WTC11 (cell line): ENCODE measurements around the gene ZNF550. TPM values are rescaled to one million over a fixed set of nuclear protein-coding genes. Genes with fewer than 3 reads are reported as not detected.

Source experiments
- ATF1 ChIP-seq: sonication (generic); formaldehyde crosslinking; IDR thresholded peaks from 2 replicates; pipeline ENCODE4 v1.8.1; 2023; ENCODE audit warnings: mild to moderate bottlenecking, moderate library complexity, missing genetic modification reagents
- ESRRA ChIP-seq: sonication (generic); formaldehyde crosslinking; IDR thresholded peaks from 2 replicates; pipeline ENCODE4 v1.8.1; 2022; ENCODE audit warnings: mild to moderate bottlenecking, missing genetic modification reagents, borderline replicate concordance
- FOXJ3 ChIP-seq: sonication (generic); formaldehyde crosslinking; IDR thresholded peaks from 2 replicates; pipeline ENCODE4 v1.9.0; 2021; ENCODE audit warnings: missing genetic modification reagents, mild to moderate bottlenecking, borderline replicate concordance
- FOXP1 ChIP-seq: sonication (generic); formaldehyde crosslinking; IDR thresholded peaks from 2 replicates; pipeline ENCODE4 v1.8.0; 2022; ENCODE audit warnings: missing genetic modification reagents, mild to moderate bottlenecking, moderate library complexity, borderline replicate concordance
- GTF2I ChIP-seq: fragments of 250-450 bp; sonication (Bioruptor Pico); conservative IDR thresholded peaks from 2 replicates; pipeline ENCODE4 v1.4.0; 2021; ENCODE audit warnings: mild to moderate bottlenecking
- JUN ChIP-seq: sonication (generic); formaldehyde crosslinking; IDR thresholded peaks from 2 replicates; pipeline ENCODE4 v1.8.0; 2023; ENCODE audit warnings: mild to moderate bottlenecking, missing genetic modification reagents
- MYBL2 ChIP-seq: sonication (generic); formaldehyde crosslinking; IDR thresholded peaks from 2 replicates; pipeline ENCODE4 v1.8.1; 2023; ENCODE audit warnings: mild to moderate bottlenecking, moderate library complexity, missing genetic modification reagents
- NFATC4 ChIP-seq: fragments of 250-450 bp; sonication (Bioruptor Pico); IDR thresholded peaks from 2 replicates; pipeline ENCODE4 v1.9.0; 2021; ENCODE audit warnings: mild to moderate bottlenecking
- NFYB ChIP-seq: sonication (generic); formaldehyde crosslinking; conservative IDR thresholded peaks from 2 replicates; pipeline ENCODE4 v1.8.0; 2022; ENCODE audit warnings: low read depth, missing genetic modification reagents
- NR1H2 ChIP-seq: sonication (generic); formaldehyde crosslinking; IDR thresholded peaks from 2 replicates; pipeline ENCODE4 v1.9.0; 2021; ENCODE audit warnings: mild to moderate bottlenecking, moderate library complexity, missing genetic modification reagents
- NR3C1 ChIP-seq: sonication (generic); formaldehyde crosslinking; conservative IDR thresholded peaks from 2 replicates; pipeline ENCODE4 v1.8.1; 2023; ENCODE audit warnings: low read depth, mild to moderate bottlenecking, missing genetic modification reagents
- PRRX2 ChIP-seq: fragments of 250-450 bp; sonication (Bioruptor Pico); IDR thresholded peaks from 2 replicates; pipeline ENCODE4 v1.8.0; 2021; ENCODE audit warnings: mild to moderate bottlenecking
- SMAD3 ChIP-seq: sonication (generic); formaldehyde crosslinking; IDR thresholded peaks from 2 replicates; pipeline ENCODE4 v1.8.0; 2022; ENCODE audit warnings: missing genetic modification reagents, mild to moderate bottlenecking, borderline replicate concordance
- TP53 ChIP-seq: sonication (generic); formaldehyde crosslinking; IDR thresholded peaks from 2 replicates; pipeline ENCODE4 v1.8.1; 2023; ENCODE audit warnings: mild to moderate bottlenecking, missing genetic modification reagents
- ZBTB21 ChIP-seq: sonication (generic); formaldehyde crosslinking; IDR thresholded peaks from 2 replicates; pipeline ENCODE4 v1.8.1; 2023; ENCODE audit warnings: mild to moderate bottlenecking, missing genetic modification reagents, borderline replicate concordance
- ZNF219 ChIP-seq: sonication (generic); formaldehyde crosslinking; IDR thresholded peaks from 2 replicates; pipeline ENCODE4 v1.8.0; 2023; ENCODE audit warnings: missing genetic modification reagents, mild to moderate bottlenecking, borderline replicate concordance
- ZNF232 ChIP-seq: sonication (generic); formaldehyde crosslinking; IDR thresholded peaks from 2 replicates; pipeline ENCODE4 v1.8.0; 2022; ENCODE audit warnings: mild to moderate bottlenecking, missing genetic modification reagents
- ZNF263 ChIP-seq: sonication (generic); formaldehyde crosslinking; IDR thresholded peaks from 2 replicates; pipeline ENCODE4 v1.8.1; 2022; ENCODE audit warnings: low read depth, mild to moderate bottlenecking, moderate library complexity, missing genetic modification reagents
- ZNF317 ChIP-seq: sonication (generic); formaldehyde crosslinking; IDR thresholded peaks from 2 replicates; pipeline ENCODE4 v1.8.1; 2023; ENCODE audit warnings: low read depth, mild to moderate bottlenecking, moderate library complexity, missing genetic modification reagents, borderline replicate concordance
- total RNA-seq: library from RNA; stranded (reverse); gene quantifications from 3 replicates; pipeline ENCODE4 v1.2.3, GENCODE V29; 2021
- TF ChIP-seq, protein P1 (sequence below): sonication (generic); formaldehyde crosslinking; IDR thresholded peaks from 2 replicates; pipeline ENCODE4 v1.8.1; 2023; ENCODE audit warnings: mild to moderate bottlenecking, missing genetic modification reagents, moderate library complexity
- TF ChIP-seq, protein P2 (sequence below): sonication (generic); formaldehyde crosslinking; IDR thresholded peaks from 2 replicates; pipeline ENCODE4 v1.8.1; 2022; ENCODE audit warnings: low read depth, missing genetic modification reagents, borderline replicate concordance
- TF ChIP-seq, protein P3 (sequence below): sonication (generic); formaldehyde crosslinking; IDR thresholded peaks from 2 replicates; pipeline ENCODE4 v1.8.0; 2023; ENCODE audit warnings: mild to moderate bottlenecking, missing genetic modification reagents
- TF ChIP-seq, protein P4 (sequence below): fragments of 250-450 bp; sonication (Bioruptor Pico); IDR thresholded peaks from 2 replicates; pipeline ENCODE4 v1.9.0; 2021; ENCODE audit warnings: mild to moderate bottlenecking
- TF ChIP-seq, protein P5 (sequence below): sonication (generic); formaldehyde crosslinking; IDR thresholded peaks from 2 replicates; pipeline ENCODE4 v1.8.0; 2022; ENCODE audit warnings: mild to moderate bottlenecking, missing genetic modification reagents
- TF ChIP-seq, protein P6 (sequence below): fragments of 250-450 bp; sonication (Bioruptor Pico); IDR thresholded peaks from 2 replicates; pipeline ENCODE4 v1.9.0; 2021; ENCODE audit warnings: moderate library complexity, mild to moderate bottlenecking, inconsistent platforms, borderline replicate concordance
- TF ChIP-seq, protein P7 (sequence below): sonication (generic); formaldehyde crosslinking; conservative IDR thresholded peaks from 2 replicates; pipeline ENCODE4 v1.8.1; 2023; ENCODE audit warnings: mild to moderate bottlenecking, low read depth, missing genetic modification reagents, moderate library complexity
- TF ChIP-seq, protein P8 (sequence below): fragments of 250-450 bp; sonication (Bioruptor Pico); IDR thresholded peaks from 2 replicates; pipeline ENCODE4 v2.1.2; 2022; ENCODE audit warnings: mild to moderate bottlenecking, moderate library complexity

Gene ZNF550
- total RNA-seq, 1 experiment from 2014 or later, result 17.5 TPM

DNA sequence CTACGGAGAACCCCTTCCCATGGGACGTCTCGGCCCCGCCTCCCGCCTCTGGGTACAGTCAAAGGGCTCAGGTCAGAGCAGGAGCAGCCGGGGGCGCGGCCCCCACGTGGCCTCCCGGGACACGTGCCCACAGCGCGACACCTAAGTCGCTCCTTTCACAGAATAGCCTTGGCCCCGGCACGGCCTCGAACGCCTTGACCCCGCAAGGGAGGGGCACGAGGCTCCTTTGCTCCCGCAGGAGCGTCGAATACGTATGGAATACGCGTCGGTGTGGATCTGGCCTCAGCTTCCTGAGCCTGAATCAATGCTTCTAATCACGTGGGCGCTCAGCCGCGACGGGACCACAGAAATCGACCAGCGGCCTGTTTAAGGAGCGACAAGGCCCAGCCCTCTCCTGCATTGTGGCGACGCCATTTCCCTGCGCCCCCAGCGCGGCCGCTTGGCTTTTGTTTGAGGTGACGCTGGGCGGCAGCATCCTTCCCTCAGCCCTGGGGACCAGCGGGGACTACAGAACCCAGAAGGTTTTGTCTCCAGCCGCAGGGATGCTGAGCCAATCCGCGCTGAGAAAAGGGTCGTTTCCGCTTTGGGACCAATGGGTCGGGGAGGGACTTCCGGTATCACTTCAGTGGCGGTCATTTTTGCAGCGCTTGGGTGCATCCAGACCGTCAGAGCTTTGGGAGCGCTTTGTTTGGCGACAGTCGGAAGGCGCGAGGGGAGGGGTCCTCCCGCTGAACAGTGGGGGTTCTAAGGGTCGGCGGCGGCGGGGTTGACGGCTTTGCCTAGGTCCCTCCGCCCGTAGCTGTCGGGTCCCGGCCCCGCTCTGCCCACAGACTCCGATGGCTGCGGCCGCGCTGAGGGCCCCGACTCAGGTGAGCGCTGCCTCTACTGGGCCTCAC, 24.1 kb upstream of the ZNF550 start, which contains the start of gene ZIK1 (continued):
- peak; percentile 62; the same call in 1 of the 2 replicates for TF ChIP-seq ZNF263 (CRISPR knock-in tag)
- TF ChIP-seq ZNF219, result peak; percentile 93
- peak; percentile 96 for TF ChIP-seq ZNF232
- TF ChIP-seq TP53 (CRISPR knock-in tag), result peak; percentile 97
- no peak for TF ChIP-seq GTF2I (CRISPR knock-in tag)
- TF ChIP-seq, protein P1, sequence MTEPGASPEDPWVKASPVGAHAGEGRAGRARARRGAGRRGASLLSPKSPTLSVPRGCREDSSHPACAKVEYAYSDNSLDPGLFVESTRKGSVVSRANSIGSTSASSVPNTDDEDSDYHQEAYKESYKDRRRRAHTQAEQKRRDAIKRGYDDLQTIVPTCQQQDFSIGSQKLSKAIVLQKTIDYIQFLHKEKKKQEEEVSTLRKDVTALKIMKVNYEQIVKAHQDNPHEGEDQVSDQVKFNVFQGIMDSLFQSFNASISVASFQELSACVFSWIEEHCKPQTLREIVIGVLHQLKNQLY (CRISPR knock-in tag), result peak; percentile 80; the same call in 1 of the 2 replicates
- peak; percentile 64; the same call in 1 of the 2 replicates for TF ChIP-seq NR3C1
- TF ChIP-seq FOXP1 (CRISPR knock-in tag), result peak; percentile 99
- TF ChIP-seq NR1H2, result peak; percentile 90; the same call in 1 of the 2 replicates
- TF ChIP-seq, protein P2, sequence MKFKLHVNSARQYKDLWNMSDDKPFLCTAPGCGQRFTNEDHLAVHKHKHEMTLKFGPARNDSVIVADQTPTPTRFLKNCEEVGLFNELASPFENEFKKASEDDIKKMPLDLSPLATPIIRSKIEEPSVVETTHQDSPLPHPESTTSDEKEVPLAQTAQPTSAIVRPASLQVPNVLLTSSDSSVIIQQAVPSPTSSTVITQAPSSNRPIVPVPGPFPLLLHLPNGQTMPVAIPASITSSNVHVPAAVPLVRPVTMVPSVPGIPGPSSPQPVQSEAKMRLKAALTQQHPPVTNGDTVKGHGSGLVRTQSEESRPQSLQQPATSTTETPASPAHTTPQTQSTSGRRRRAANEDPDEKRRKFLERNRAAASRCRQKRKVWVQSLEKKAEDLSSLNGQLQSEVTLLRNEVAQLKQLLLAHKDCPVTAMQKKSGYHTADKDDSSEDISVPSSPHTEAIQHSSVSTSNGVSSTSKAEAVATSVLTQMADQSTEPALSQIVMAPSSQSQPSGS (CRISPR knock-in tag), result peak; percentile 93
- TF ChIP-seq, protein P3, sequence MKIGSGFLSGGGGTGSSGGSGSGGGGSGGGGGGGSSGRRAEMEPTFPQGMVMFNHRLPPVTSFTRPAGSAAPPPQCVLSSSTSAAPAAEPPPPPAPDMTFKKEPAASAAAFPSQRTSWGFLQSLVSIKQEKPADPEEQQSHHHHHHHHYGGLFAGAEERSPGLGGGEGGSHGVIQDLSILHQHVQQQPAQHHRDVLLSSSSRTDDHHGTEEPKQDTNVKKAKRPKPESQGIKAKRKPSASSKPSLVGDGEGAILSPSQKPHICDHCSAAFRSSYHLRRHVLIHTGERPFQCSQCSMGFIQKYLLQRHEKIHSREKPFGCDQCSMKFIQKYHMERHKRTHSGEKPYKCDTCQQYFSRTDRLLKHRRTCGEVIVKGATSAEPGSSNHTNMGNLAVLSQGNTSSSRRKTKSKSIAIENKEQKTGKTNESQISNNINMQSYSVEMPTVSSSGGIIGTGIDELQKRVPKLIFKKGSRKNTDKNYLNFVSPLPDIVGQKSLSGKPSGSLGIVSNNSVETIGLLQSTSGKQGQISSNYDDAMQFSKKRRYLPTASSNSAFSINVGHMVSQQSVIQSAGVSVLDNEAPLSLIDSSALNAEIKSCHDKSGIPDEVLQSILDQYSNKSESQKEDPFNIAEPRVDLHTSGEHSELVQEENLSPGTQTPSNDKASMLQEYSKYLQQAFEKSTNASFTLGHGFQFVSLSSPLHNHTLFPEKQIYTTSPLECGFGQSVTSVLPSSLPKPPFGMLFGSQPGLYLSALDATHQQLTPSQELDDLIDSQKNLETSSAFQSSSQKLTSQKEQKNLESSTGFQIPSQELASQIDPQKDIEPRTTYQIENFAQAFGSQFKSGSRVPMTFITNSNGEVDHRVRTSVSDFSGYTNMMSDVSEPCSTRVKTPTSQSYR (CRISPR knock-in tag), result peak; percentile 97
- TF ChIP-seq ESRRA, result peak; percentile 93
- peak; percentile 75; the same call in 1 of the 2 replicates for TF ChIP-seq ZNF317 (CRISPR knock-in tag)
- peak; percentile 96; the same call in 1 of the 2 replicates for TF ChIP-seq JUN (CRISPR knock-in tag)
- TF ChIP-seq NFYB (CRISPR knock-in tag), result peak; percentile 61
- TF ChIP-seq ATF1, result peak; percentile 87; the same call in 1 of the 2 replicates
- TF ChIP-seq NFATC4 (CRISPR knock-in tag), result no peak
- peak; percentile 78 for TF ChIP-seq ZBTB21 (CRISPR knock-in tag)
- peak; percentile 95 for TF ChIP-seq SMAD3 (CRISPR knock-in tag)
- TF ChIP-seq MYBL2 (CRISPR knock-in tag), result peak; percentile 93
- TF ChIP-seq, protein P4, sequence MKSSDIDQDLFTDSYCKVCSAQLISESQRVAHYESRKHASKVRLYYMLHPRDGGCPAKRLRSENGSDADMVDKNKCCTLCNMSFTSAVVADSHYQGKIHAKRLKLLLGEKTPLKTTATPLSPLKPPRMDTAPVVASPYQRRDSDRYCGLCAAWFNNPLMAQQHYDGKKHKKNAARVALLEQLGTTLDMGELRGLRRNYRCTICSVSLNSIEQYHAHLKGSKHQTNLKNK (CRISPR knock-in tag), result no peak
- TF ChIP-seq, protein P5, sequence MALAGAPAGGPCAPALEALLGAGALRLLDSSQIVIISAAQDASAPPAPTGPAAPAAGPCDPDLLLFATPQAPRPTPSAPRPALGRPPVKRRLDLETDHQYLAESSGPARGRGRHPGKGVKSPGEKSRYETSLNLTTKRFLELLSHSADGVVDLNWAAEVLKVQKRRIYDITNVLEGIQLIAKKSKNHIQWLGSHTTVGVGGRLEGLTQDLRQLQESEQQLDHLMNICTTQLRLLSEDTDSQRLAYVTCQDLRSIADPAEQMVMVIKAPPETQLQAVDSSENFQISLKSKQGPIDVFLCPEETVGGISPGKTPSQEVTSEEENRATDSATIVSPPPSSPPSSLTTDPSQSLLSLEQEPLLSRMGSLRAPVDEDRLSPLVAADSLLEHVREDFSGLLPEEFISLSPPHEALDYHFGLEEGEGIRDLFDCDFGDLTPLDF (CRISPR knock-in tag), result peak; percentile 97
- TF ChIP-seq PRRX2 (CRISPR knock-in tag), result no peak
- TF ChIP-seq, protein P6, sequence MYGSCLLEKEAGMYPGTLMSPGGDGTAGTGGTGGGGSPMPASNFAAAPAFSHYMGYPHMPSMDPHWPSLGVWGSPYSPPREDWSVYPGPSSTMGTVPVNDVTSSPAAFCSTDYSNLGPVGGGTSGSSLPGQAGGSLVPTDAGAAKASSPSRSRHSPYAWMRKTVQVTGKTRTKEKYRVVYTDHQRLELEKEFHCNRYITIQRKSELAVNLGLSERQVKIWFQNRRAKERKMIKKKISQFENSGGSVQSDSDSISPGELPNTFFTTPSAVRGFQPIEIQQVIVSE (CRISPR knock-in tag), result no peak
- peak; percentile 80; the same call in 1 of the 2 replicates for TF ChIP-seq FOXJ3 (CRISPR knock-in tag)
- TF ChIP-seq, protein P7, sequence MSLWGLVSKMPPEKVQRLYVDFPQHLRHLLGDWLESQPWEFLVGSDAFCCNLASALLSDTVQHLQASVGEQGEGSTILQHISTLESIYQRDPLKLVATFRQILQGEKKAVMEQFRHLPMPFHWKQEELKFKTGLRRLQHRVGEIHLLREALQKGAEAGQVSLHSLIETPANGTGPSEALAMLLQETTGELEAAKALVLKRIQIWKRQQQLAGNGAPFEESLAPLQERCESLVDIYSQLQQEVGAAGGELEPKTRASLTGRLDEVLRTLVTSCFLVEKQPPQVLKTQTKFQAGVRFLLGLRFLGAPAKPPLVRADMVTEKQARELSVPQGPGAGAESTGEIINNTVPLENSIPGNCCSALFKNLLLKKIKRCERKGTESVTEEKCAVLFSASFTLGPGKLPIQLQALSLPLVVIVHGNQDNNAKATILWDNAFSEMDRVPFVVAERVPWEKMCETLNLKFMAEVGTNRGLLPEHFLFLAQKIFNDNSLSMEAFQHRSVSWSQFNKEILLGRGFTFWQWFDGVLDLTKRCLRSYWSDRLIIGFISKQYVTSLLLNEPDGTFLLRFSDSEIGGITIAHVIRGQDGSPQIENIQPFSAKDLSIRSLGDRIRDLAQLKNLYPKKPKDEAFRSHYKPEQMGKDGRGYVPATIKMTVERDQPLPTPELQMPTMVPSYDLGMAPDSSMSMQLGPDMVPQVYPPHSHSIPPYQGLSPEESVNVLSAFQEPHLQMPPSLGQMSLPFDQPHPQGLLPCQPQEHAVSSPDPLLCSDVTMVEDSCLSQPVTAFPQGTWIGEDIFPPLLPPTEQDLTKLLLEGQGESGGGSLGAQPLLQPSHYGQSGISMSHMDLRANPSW (CRISPR knock-in tag), result no peak
- TF ChIP-seq, protein P8, sequence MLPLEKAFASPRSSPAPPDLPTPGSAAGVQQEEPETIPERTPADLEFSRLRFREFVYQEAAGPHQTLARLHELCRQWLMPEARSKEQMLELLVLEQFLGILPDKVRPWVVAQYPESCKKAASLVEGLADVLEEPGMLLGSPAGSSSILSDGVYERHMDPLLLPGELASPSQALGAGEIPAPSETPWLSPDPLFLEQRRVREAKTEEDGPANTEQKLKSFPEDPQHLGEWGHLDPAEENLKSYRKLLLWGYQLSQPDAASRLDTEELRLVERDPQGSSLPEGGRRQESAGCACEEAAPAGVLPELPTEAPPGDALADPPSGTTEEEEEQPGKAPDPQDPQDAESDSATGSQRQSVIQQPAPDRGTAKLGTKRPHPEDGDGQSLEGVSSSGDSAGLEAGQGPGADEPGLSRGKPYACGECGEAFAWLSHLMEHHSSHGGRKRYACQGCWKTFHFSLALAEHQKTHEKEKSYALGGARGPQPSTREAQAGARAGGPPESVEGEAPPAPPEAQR, result no peak
